ENCODE data around the gene FCHSD1. TPM values are rescaled to one million over a fixed set of nuclear protein-coding genes. Genes with fewer than 3 reads are reported as not detected.
"Not testable (repeated sequence)": the region's sequence is repeated elsewhere in the genome, so short reads cannot be mapped to it uniquely, and the experiment has no call there.

Gene FCHSD1
- total and polyA plus RNA-seq, 2 donors, result 11.1 to 29.8 TPM

- peak overlapping the region in 1 of 2 donors; percentile 91 for H3K27ac ChIP-seq (ENCODE audit: low read depth in 1 of 2, low read length in 1 of 2)
- no peaks in the 10 kb centered on the region for H3K27me3 ChIP-seq (ENCODE audit: control insufficient read depth in 2 of 2, insufficient read depth in 1 of 2, low read length in 1 of 2)
- DNase-seq (ENCODE audit: low read depth in 6 of 9, low spot score in 9 of 9), result no peak
- no peaks in the 10 kb centered on the region for H3K9me3 ChIP-seq (ENCODE audit: control insufficient read depth in 2 of 2, insufficient read depth in 1 of 2, low read length in 1 of 2)
- 69% methylated on average over 2 of the region's 2 CpGs for WGBS
- H3K4me3 ChIP-seq (ENCODE audit: low read length in 2 of 2), result peak overlapping the region; percentile 75 to 95
- H3K36me3 ChIP-seq (ENCODE audit: control insufficient read depth in 2 of 2, insufficient read depth in 2 of 2, low read length in 1 of 2), result peaks cover 19 to 27% of the 10 kb centered on the region in 2 donors
- H3K4me1 ChIP-seq (ENCODE audit: control insufficient read depth in 2 of 2, insufficient read depth in 2 of 2, low read length in 2 of 2), result peaks cover 6 to 27% of the 10 kb centered on the region in 2 donors
Observed at GRCh38 chr5:141617128-141617527, 34.1 kb downstream of the FCHSD1 start.

GRCh38 chr5:141615991-141616720 lies 35.1 kb downstream of the FCHSD1 start:
- peaks cover 12 to 27% of the 10 kb centered on the region in 2 donors for H3K36me3 ChIP-seq (ENCODE audit: control insufficient read depth in 2 of 2, insufficient read depth in 2 of 2, low read length in 1 of 2)
- H3K4me1 ChIP-seq (ENCODE audit: control insufficient read depth in 2 of 2, insufficient read depth in 2 of 2, low read length in 2 of 2), result peaks cover 6 to 31% of the 10 kb centered on the region in 2 donors
- no peaks in the 10 kb centered on the region for H3K27me3 ChIP-seq (ENCODE audit: control insufficient read depth in 2 of 2, insufficient read depth in 1 of 2, low read length in 1 of 2)
- no peaks in the 10 kb centered on the region for H3K9me3 ChIP-seq (ENCODE audit: control insufficient read depth in 2 of 2, insufficient read depth in 1 of 2, low read length in 1 of 2)
- H3K4me3 ChIP-seq (ENCODE audit: low read length in 2 of 2), result peak overlapping the region; percentile 0 to 75
- peak overlapping the region; percentile 52 to 85 for H3K27ac ChIP-seq (ENCODE audit: low read depth in 1 of 2, low read length in 1 of 2)
- 58% methylated on average over 9 of the region's 9 CpGs for WGBS
- DNase-seq (ENCODE audit: low read depth in 6 of 9, low spot score in 9 of 9), result peak in 1 of 9 donors; percentile 34

GRCh38 chr5:141613344-141613743 lies 37.9 kb downstream of the FCHSD1 start:
- Histone ChIP-seq H3K4me1 (ENCODE audit: control insufficient read depth in 2 of 2, insufficient read depth in 2 of 2, low read length in 2 of 2) (peaks cover 8 to 32% of the 10 kb centered on the region in 2 donors), H3K27me3 (ENCODE audit: control insufficient read depth in 2 of 2, insufficient read depth in 1 of 2, low read length in 1 of 2) (no peaks in the 10 kb centered on the region), H3K27ac (ENCODE audit: low read depth in 1 of 2, low read length in 1 of 2) (no peak overlapping the region), H3K36me3 (ENCODE audit: control insufficient read depth in 2 of 2, insufficient read depth in 2 of 2, low read length in 1 of 2) (peaks cover 6 to 12% of the 10 kb centered on the region in 2 donors), H3K9me3 (ENCODE audit: control insufficient read depth in 2 of 2, insufficient read depth in 1 of 2, low read length in 1 of 2) (no peaks in the 10 kb centered on the region), H3K4me3 (ENCODE audit: low read length in 2 of 2) (no peak overlapping the region)
- DNase-seq (ENCODE audit: low read depth in 6 of 9, low spot score in 9 of 9), result no peak

GRCh38 chr5:141611289-141611688 lies 39.9 kb downstream of the FCHSD1 start:
- WGBS, result 91% methylated on average over 3 of the region's 3 CpGs

GRCh38 chr5:141609921-141610320 lies 41.3 kb downstream of the FCHSD1 start:
- WGBS, result over 99% methylated on average over 7 of the region's 7 CpGs
- not testable (repeated sequence) for H3K4me3 ChIP-seq (ENCODE audit: low read length in 2 of 2); H3K9me3 ChIP-seq (ENCODE audit: control insufficient read depth in 2 of 2, insufficient read depth in 1 of 2, low read length in 1 of 2); H3K27ac ChIP-seq (ENCODE audit: low read depth in 1 of 2, low read length in 1 of 2); DNase-seq (ENCODE audit: low read depth in 6 of 9, low spot score in 9 of 9); H3K27me3 ChIP-seq (ENCODE audit: control insufficient read depth in 2 of 2, insufficient read depth in 1 of 2, low read length in 1 of 2)
- Histone ChIP-seq H3K4me1 (ENCODE audit: control insufficient read depth in 2 of 2, insufficient read depth in 2 of 2, low read length in 2 of 2) (peaks cover 8 to 29% of the 10 kb centered on the region in 2 donors), H3K36me3 (ENCODE audit: control insufficient read depth in 2 of 2, insufficient read depth in 2 of 2, low read length in 1 of 2) (peaks cover 0 to 12% of the 10 kb centered on the region in 2 donors)

More at GRCh38 chr5:141611289-141611688, 39.9 kb downstream of the FCHSD1 start:
- H3K27me3 ChIP-seq (ENCODE audit: control insufficient read depth in 2 of 2, insufficient read depth in 1 of 2, low read length in 1 of 2), result no peaks in the 10 kb centered on the region
- DNase-seq (ENCODE audit: low read depth in 6 of 9, low spot score in 9 of 9), result no peak
- peaks cover 9 to 29% of the 10 kb centered on the region in 2 donors for H3K4me1 ChIP-seq (ENCODE audit: control insufficient read depth in 2 of 2, insufficient read depth in 2 of 2, low read length in 2 of 2)
- H3K4me3 ChIP-seq (ENCODE audit: low read length in 2 of 2), result no peak overlapping the region
- H3K27ac ChIP-seq (ENCODE audit: low read depth in 1 of 2, low read length in 1 of 2), result peak overlapping the region in 1 of 2 donors; percentile 21
- peaks cover 5 to 12% of the 10 kb centered on the region in 2 donors for H3K36me3 ChIP-seq (ENCODE audit: control insufficient read depth in 2 of 2, insufficient read depth in 2 of 2, low read length in 1 of 2)
- H3K9me3 ChIP-seq (ENCODE audit: control insufficient read depth in 2 of 2, insufficient read depth in 1 of 2, low read length in 1 of 2), result no peaks in the 10 kb centered on the region

GRCh38 chr5:141609044-141609443 lies 42.2 kb downstream of the FCHSD1 start:
- Histone ChIP-seq H3K27me3 (ENCODE audit: control insufficient read depth in 2 of 2, insufficient read depth in 1 of 2, low read length in 1 of 2) (no peaks in the 10 kb centered on the region), H3K4me3 (ENCODE audit: low read length in 2 of 2) (no peak overlapping the region), H3K36me3 (ENCODE audit: control insufficient read depth in 2 of 2, insufficient read depth in 2 of 2, low read length in 1 of 2) (peaks cover 0 to 12% of the 10 kb centered on the region in 2 donors), H3K9me3 (ENCODE audit: control insufficient read depth in 2 of 2, insufficient read depth in 1 of 2, low read length in 1 of 2) (no peaks in the 10 kb centered on the region), H3K4me1 (ENCODE audit: control insufficient read depth in 2 of 2, insufficient read depth in 2 of 2, low read length in 2 of 2) (peaks cover 10 to 36% of the 10 kb centered on the region in 2 donors), H3K27ac (ENCODE audit: low read depth in 1 of 2, low read length in 1 of 2) (peak overlapping the region in 1 of 2 donors; percentile 59)
- DNase-seq (ENCODE audit: low read depth in 6 of 9, low spot score in 9 of 9), result no peak
- WGBS, result 95% methylated on average over 3 of the region's 3 CpGs

GRCh38 chr5:141608557-141608956 lies 42.7 kb downstream of the FCHSD1 start:
- peak in 1 of 9 donors; percentile 28 for DNase-seq (ENCODE audit: low read depth in 6 of 9, low spot score in 9 of 9)
- H3K27ac ChIP-seq (ENCODE audit: low read depth in 1 of 2, low read length in 1 of 2), result peak overlapping the region; percentile 46 to 59

GRCh38 chr5:141608046-141608445 lies 43.2 kb downstream of the FCHSD1 start:
- Histone ChIP-seq H3K9me3 (ENCODE audit: control insufficient read depth in 2 of 2, insufficient read depth in 1 of 2, low read length in 1 of 2) (no peaks in the 10 kb centered on the region), H3K36me3 (ENCODE audit: control insufficient read depth in 2 of 2, insufficient read depth in 2 of 2, low read length in 1 of 2) (peaks cover 0 to 12% of the 10 kb centered on the region in 2 donors), H3K4me1 (ENCODE audit: control insufficient read depth in 2 of 2, insufficient read depth in 2 of 2, low read length in 2 of 2) (peaks cover 16 to 41% of the 10 kb centered on the region in 2 donors), H3K4me3 (ENCODE audit: low read length in 2 of 2) (no peak overlapping the region), H3K27ac (ENCODE audit: low read depth in 1 of 2, low read length in 1 of 2) (peak overlapping the region; percentile 59 to 74), H3K27me3 (ENCODE audit: control insufficient read depth in 2 of 2, insufficient read depth in 1 of 2, low read length in 1 of 2) (no peaks in the 10 kb centered on the region)
- no peak for DNase-seq (ENCODE audit: low read depth in 6 of 9, low spot score in 9 of 9)
- WGBS, result 97% methylated on average over 2 of the region's 2 CpGs

More at GRCh38 chr5:141608557-141608956, 42.7 kb downstream of the FCHSD1 start:
- Histone ChIP-seq H3K4me1 (ENCODE audit: control insufficient read depth in 2 of 2, insufficient read depth in 2 of 2, low read length in 2 of 2) (peaks cover 15 to 38% of the 10 kb centered on the region in 2 donors), H3K4me3 (ENCODE audit: low read length in 2 of 2) (no peak overlapping the region), H3K27me3 (ENCODE audit: control insufficient read depth in 2 of 2, insufficient read depth in 1 of 2, low read length in 1 of 2) (no peaks in the 10 kb centered on the region), H3K36me3 (ENCODE audit: control insufficient read depth in 2 of 2, insufficient read depth in 2 of 2, low read length in 1 of 2) (peaks cover 0 to 12% of the 10 kb centered on the region in 2 donors), H3K9me3 (ENCODE audit: control insufficient read depth in 2 of 2, insufficient read depth in 1 of 2, low read length in 1 of 2) (no peaks in the 10 kb centered on the region)
- WGBS, result 18% methylated on average over 1 of the region's 1 CpG

- Histone ChIP-seq H3K27me3 (ENCODE audit: control insufficient read depth in 2 of 2, insufficient read depth in 1 of 2, low read length in 1 of 2) (no peaks in the 10 kb centered on the region), H3K4me1 (ENCODE audit: control insufficient read depth in 2 of 2, insufficient read depth in 2 of 2, low read length in 2 of 2) (peaks cover 25 to 44% of the 10 kb centered on the region in 2 donors), H3K9me3 (ENCODE audit: control insufficient read depth in 2 of 2, insufficient read depth in 1 of 2, low read length in 1 of 2) (no peaks in the 10 kb centered on the region), H3K27ac (ENCODE audit: low read depth in 1 of 2, low read length in 1 of 2) (peak overlapping the region; percentile 86 to 95), H3K36me3 (ENCODE audit: control insufficient read depth in 2 of 2, insufficient read depth in 2 of 2, low read length in 1 of 2) (no peaks in the 10 kb centered on the region), H3K4me3 (ENCODE audit: low read length in 2 of 2) (peak overlapping the region in 1 of 2 donors; percentile 35)
- DNase-seq (ENCODE audit: low read depth in 6 of 9, low spot score in 9 of 9), result peak; percentile 59 to 95 (median 85)
- 3% methylated on average over 6 of the region's 6 CpGs for WGBS
Observed at GRCh38 chr5:141605523-141606277, 45.5 kb downstream of the FCHSD1 start.
